ENCODE data around the gene LEUTX.

Gene LEUTX

GRCh38 chr19:39792999-39793546 lies 14.4 kb downstream of the LEUTX start:
- Histone ChIP-seq H3K4me1 (ENCODE audit: low read depth, poor library complexity, severe bottlenecking) (peaks cover 13% of the 10 kb centered on the region), H3K36me3 (ENCODE audit: insufficient read depth) (no peaks in the 10 kb centered on the region), H4K20me1 (ENCODE audit: insufficient read depth) (no peaks in the 10 kb centered on the region), H3K4me2 (no peak overlapping the region), H3K79me2 (ENCODE audit: insufficient read depth, low read depth) (no peaks in the 10 kb centered on the region), H3K4me3 (IDR thresholded peaks at IDR 0.05; ENCODE audit: insufficient read depth, low read depth, low read length) (no peak overlapping the region), H3K27ac (no peak overlapping the region), H2AFZ (ENCODE audit: low read depth) (peak overlapping the region; percentile 47; the same call in 1 of the 2 replicates), H3K27me3 (ENCODE audit: insufficient read depth, low read depth) (no peaks in the 10 kb centered on the region), H3K9ac (no peak overlapping the region)
- TF ChIP-seq CTCF (conservative IDR thresholded peaks at IDR 0.05; ENCODE audit: low read depth, low read length): peak; percentile 91

- no peak overlapping the region for H3K27ac ChIP-seq
- no peaks in the 10 kb centered on the region for H3K27me3 ChIP-seq (ENCODE audit: insufficient read depth, low read depth)
- no peak overlapping the region for H3K9ac ChIP-seq
- no peak for TF ChIP-seq CTCF (conservative IDR thresholded peaks at IDR 0.05; ENCODE audit: low read depth, low read length)
- no peaks in the 10 kb centered on the region for H3K79me2 ChIP-seq (ENCODE audit: insufficient read depth, low read depth)
- H3K4me3 ChIP-seq (IDR thresholded peaks at IDR 0.05; ENCODE audit: insufficient read depth, low read depth, low read length): no peak overlapping the region
- no peak overlapping the region for H3K4me2 ChIP-seq
- H2AFZ ChIP-seq (ENCODE audit: low read depth): no peak overlapping the region
- H3K4me1 ChIP-seq (ENCODE audit: low read depth, poor library complexity, severe bottlenecking): peaks cover 13% of the 10 kb centered on the region
- no peaks in the 10 kb centered on the region for H4K20me1 ChIP-seq (ENCODE audit: insufficient read depth)
- no peaks in the 10 kb centered on the region for H3K36me3 ChIP-seq (ENCODE audit: insufficient read depth)
Observed at GRCh38 chr19:39795001-39795400, 16.3 kb downstream of the LEUTX start.

- no peaks in the 10 kb centered on the region for H4K20me1 ChIP-seq (ENCODE audit: insufficient read depth)
- H3K4me3 ChIP-seq (IDR thresholded peaks at IDR 0.05; ENCODE audit: insufficient read depth, low read depth, low read length): no peak overlapping the region
- no peaks in the 10 kb centered on the region for H3K27me3 ChIP-seq (ENCODE audit: insufficient read depth, low read depth)
- H3K4me2 ChIP-seq: no peak overlapping the region
- no peak overlapping the region for H2AFZ ChIP-seq (ENCODE audit: low read depth)
- H3K27ac ChIP-seq: no peak overlapping the region
- TF ChIP-seq CTCF (conservative IDR thresholded peaks at IDR 0.05; ENCODE audit: low read depth, low read length): no peak
- no peaks in the 10 kb centered on the region for H3K36me3 ChIP-seq (ENCODE audit: insufficient read depth)
- H3K79me2 ChIP-seq (ENCODE audit: insufficient read depth, low read depth): no peaks in the 10 kb centered on the region
- no peak overlapping the region for H3K9ac ChIP-seq
- peaks cover 13% of the 10 kb centered on the region for H3K4me1 ChIP-seq (ENCODE audit: low read depth, poor library complexity, severe bottlenecking)
Observed at GRCh38 chr19:39796000-39796498, 17.4 kb downstream of the LEUTX start.

GRCh38 chr19:39797083-39797482 lies 18.4 kb downstream of the LEUTX start:
- Histone ChIP-seq H3K27me3 (ENCODE audit: insufficient read depth, low read depth) (no peaks in the 10 kb centered on the region), H4K20me1 (ENCODE audit: insufficient read depth) (no peaks in the 10 kb centered on the region), H3K9ac (no peak overlapping the region), H3K4me3 (IDR thresholded peaks at IDR 0.05; ENCODE audit: insufficient read depth, low read depth, low read length) (no peak overlapping the region), H3K36me3 (ENCODE audit: insufficient read depth) (no peaks in the 10 kb centered on the region), H3K4me2 (no peak overlapping the region), H3K27ac (no peak overlapping the region), H2AFZ (ENCODE audit: low read depth) (no peak overlapping the region), H3K79me2 (ENCODE audit: insufficient read depth, low read depth) (no peaks in the 10 kb centered on the region), H3K4me1 (ENCODE audit: low read depth, poor library complexity, severe bottlenecking) (peaks cover 13% of the 10 kb centered on the region)
- TF ChIP-seq CTCF (conservative IDR thresholded peaks at IDR 0.05; ENCODE audit: low read depth, low read length): no peak

Measured in KMS-11 (cell line).